ENCODE results near the gene OR1G1.
"Not testable (repeated sequence)": the region's sequence is repeated elsewhere in the genome, so short reads cannot be mapped to it uniquely, and the experiment has no call there.

Gene OR1G1

DNA sequence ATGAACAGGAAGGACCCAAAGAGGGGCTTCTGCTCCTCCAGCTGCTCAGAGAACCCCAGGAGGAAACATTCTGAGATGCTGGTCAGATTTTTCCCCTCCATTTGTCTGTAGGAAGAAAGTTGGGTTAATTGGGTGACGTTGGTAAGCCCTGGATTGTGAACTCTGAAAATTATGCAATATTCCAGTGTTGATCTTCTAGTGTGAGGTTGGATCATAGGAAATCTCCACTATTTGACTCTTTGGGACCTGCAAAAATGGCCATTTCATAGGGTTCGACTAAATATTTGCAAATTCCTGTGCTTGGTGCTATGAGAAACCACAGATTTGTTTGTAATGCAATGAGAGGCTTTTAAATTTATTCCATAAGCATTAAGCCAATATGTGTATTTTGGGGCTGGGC lies at the start of gene OR1G1:
Gene OR1G1 (minus strand): TSS at position 101 of the 400 bp plus-strand sequence. CDS start 0 bp downstream, at position 101.
- TF ChIP-seq, protein P1, sequence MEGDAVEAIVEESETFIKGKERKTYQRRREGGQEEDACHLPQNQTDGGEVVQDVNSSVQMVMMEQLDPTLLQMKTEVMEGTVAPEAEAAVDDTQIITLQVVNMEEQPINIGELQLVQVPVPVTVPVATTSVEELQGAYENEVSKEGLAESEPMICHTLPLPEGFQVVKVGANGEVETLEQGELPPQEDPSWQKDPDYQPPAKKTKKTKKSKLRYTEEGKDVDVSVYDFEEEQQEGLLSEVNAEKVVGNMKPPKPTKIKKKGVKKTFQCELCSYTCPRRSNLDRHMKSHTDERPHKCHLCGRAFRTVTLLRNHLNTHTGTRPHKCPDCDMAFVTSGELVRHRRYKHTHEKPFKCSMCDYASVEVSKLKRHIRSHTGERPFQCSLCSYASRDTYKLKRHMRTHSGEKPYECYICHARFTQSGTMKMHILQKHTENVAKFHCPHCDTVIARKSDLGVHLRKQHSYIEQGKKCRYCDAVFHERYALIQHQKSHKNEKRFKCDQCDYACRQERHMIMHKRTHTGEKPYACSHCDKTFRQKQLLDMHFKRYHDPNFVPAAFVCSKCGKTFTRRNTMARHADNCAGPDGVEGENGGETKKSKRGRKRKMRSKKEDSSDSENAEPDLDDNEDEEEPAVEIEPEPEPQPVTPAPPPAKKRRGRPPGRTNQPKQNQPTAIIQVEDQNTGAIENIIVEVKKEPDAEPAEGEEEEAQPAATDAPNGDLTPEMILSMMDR (IDR thresholded peaks at IDR 0.05; ENCODE audit: unreplicated experiment in 3 of 3), result no peak
- Mint-ChIP-seq H3K9me3 (peaks cover 24% of the 10 kb centered on the region), H3K27me3 (ENCODE audit: low read depth) (peaks cover 20% of the 10 kb centered on the region), H3K27ac (no peak within 1 kb of the TSS), H3K4me1 (no peaks in the 10 kb centered on the region), H3K36me3 (ENCODE audit: low read depth) (no peaks in the 10 kb centered on the region), H3K4me3 (no peak within 1 kb of the TSS)

DNA sequence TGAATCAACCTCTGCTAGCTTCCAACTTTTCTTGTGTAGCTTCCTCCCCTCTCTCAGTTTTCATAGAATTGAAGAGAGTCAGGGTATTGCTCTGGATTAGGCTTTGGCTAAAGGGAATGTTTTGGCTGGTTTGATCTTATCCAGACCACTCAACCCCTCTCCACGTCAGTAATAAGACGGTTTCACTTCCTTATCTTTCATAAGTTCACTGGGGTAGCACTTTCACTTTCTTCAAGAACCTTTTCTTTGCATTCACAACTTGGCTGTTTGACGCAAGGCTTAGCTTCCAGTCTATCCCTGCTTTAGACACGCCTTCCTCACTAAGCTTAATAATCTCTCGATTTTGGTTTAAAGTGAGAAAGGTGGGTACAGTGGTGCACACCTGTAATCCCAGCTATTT lies 40.2 kb upstream of the OR1G1 start:
- no peaks in the 10 kb centered on the region for H3K4me1 Mint-ChIP-seq
- H3K36me3 Mint-ChIP-seq (ENCODE audit: low read depth), result no peaks in the 10 kb centered on the region
- H3K9me3 Mint-ChIP-seq, result peaks cover 37% of the 10 kb centered on the region
- peaks cover 16% of the 10 kb centered on the region for H3K27me3 Mint-ChIP-seq (ENCODE audit: low read depth)
- no peak overlapping the region for H3K27ac Mint-ChIP-seq
- TF ChIP-seq, protein P1 (IDR thresholded peaks at IDR 0.05; ENCODE audit: unreplicated experiment in 3 of 3), result no peak
- H3K4me3 Mint-ChIP-seq, result no peak overlapping the region

DNA sequence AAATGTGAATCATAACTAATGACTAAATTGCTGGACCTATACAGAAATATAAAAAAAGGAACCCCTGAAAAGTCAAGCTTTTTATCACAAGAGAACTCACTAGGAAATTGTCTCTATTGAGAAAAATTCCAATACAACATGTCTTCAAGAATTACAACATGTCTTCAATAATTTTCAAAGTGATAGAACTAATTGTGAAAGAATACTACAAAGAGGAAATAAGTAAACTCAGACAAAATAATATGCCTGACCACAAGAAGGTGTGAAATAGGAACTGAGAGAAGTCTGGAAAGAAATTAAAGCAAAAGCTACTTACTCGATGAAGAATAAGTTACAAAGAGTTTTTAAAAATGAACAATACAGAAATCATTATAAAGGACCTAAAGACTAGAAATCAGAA lies 29.9 kb upstream of the OR1G1 start:
- Mint-ChIP-seq H3K9me3 (peaks cover 9% of the 10 kb centered on the region), H3K36me3 (ENCODE audit: low read depth) (no peaks in the 10 kb centered on the region), H3K27me3 (ENCODE audit: low read depth) (peaks cover 5% of the 10 kb centered on the region), H3K4me1 (no peaks in the 10 kb centered on the region), H3K27ac (no peak overlapping the region), H3K4me3 (no peak overlapping the region)
- TF ChIP-seq, protein P1 (IDR thresholded peaks at IDR 0.05; ENCODE audit: unreplicated experiment in 3 of 3), result no peak

DNA sequence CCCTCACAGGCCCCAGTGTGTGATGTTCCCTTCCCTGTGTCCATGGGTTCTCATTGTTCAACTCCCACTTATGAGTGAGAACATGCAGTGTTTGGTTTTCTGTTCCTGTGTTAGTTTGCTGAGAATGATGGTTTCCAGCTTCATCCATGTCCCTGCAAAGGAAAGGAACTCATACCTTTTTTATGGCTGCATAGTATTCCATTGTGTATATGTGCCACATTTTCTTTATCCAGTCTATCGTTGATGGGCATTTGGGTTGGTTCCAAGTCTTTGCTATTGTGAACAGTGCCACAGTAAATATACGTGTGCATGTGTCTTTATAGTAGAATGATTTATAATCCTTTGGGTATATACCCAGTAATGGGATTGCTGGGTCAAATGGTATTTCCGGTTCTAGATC lies 10.1 kb upstream of the OR1G1 start:
- not testable (repeated sequence) for H3K27ac Mint-ChIP-seq; H3K27me3 Mint-ChIP-seq (ENCODE audit: low read depth); H3K4me1 Mint-ChIP-seq; H3K36me3 Mint-ChIP-seq (ENCODE audit: low read depth); H3K4me3 Mint-ChIP-seq
- peaks cover 32% of the 10 kb centered on the region for H3K9me3 Mint-ChIP-seq

DNA sequence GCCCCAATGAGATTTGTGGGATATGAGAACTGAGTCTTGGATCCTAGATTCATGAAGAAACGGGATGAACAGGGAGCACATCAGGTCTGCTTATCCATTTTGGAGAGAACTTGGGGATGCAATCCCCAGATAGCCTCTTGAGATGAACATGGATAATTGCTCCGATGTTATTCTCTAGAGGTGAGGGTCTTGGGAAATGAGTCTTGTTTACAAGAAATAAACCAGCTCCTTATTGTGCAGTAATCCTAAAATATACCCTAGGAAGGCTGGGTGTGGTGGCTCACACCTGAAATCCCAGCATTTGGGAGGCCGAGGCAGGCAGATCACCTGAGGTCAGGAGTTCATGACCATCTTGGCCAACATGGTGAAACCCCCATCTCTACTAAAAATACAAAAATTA lies 23.0 kb downstream of the OR1G1 start, which contains the start of gene OR1D2:
Gene OR1D2 (minus strand): TSS at position 101 of the 400 bp plus-strand sequence. CDS start 11,426 bp downstream, outside the sequence.
- TF ChIP-seq, protein P1 (IDR thresholded peaks at IDR 0.05; ENCODE audit: unreplicated experiment in 3 of 3), result no peak
- H3K9me3 Mint-ChIP-seq, result peaks cover 9% of the 10 kb centered on the region
- no peak within 1 kb of the TSS for H3K27ac Mint-ChIP-seq
- H3K36me3 Mint-ChIP-seq (ENCODE audit: low read depth), result no peaks in the 10 kb centered on the region
- no peaks in the 10 kb centered on the region for H3K27me3 Mint-ChIP-seq (ENCODE audit: low read depth)
- no peaks in the 10 kb centered on the region for H3K4me1 Mint-ChIP-seq
- no peak within 1 kb of the TSS for H3K4me3 Mint-ChIP-seq
